Stomach (tissue), 4 donors: ENCODE measurements around the gene PROSER1.

Experiments
- CTCF ChIP-seq, 7 experiments: fragments of 450-650 bp in 4 of 7; fragments of 200-600 bp in 3 of 7; sonication (generic) in 3 of 7; IDR thresholded peaks; one replicate each; pipeline ENCODE4 v1.5.1; 2016 to 2019; ENCODE audit warnings: antibody characterized with exemption in 7 of 7, control low read depth in 2 of 7, mild to moderate bottlenecking in 1 of 7
- POLR2A ChIP-seq, 4 donors: fragments of 450-650 bp; IDR thresholded peaks; one replicate each; pipeline ENCODE4 v1.6.1; 2016; ENCODE audit warnings: antibody characterized with exemption in 4 of 4, control low read depth in 2 of 4, mild to moderate bottlenecking in 1 of 4, moderate library complexity in 1 of 4

- TF ChIP-seq CTCF (IDR thresholded peaks at IDR 0.05) (no peak), POLR2A (IDR thresholded peaks at IDR 0.05) (no peak)
Measured at GRCh38 chr13:39034085-39034484, 3.8 kb downstream of the PROSER1 start.
